Endothelial cell of umbilical vein (primary cell): ENCODE results near the gene SPTBN4. TPM values are rescaled to one million over a fixed set of nuclear protein-coding genes. Genes with fewer than 3 reads are reported as not detected.
"Not testable (repeated sequence)": the region's sequence is repeated elsewhere in the genome, so short reads cannot be mapped to it uniquely, and the experiment has no call there.

ENCODE experiments used
- BruUV-seq: library from RNA; stranded (reverse); fragments of 400-500 nt; replicated peaks from 2 replicates; lab custom pipeline; 2021; lab: Mats Ljungman, UMichigan
- CTCF ChIA-PET: fragments of 300-600, 350-600 bp; sonication (Branson Sonifier 250); formaldehyde crosslinking; loops from one replicate; lab custom pipeline; 2021; ENCODE audit warnings: antibody characterized with exemption, inconsistent platforms; lab: Charles Lee
- POLR2A ChIA-PET: fragments of 300-600, 350-600 bp; sonication (Branson Sonifier 250); formaldehyde crosslinking; loops from one replicate; lab custom pipeline; 2021; ENCODE audit warnings: antibody characterized with exemption, inconsistent platforms; lab: Charles Lee
- DNase-seq: peaks from one replicate; pipeline ENCODE4 v3.0.0-alpha.2; 2011; ENCODE audit warnings: low read depth, low spot score
- FAIRE-seq: peaks from 2 replicates; lab custom pipeline; 2011; peaks lifted over from hg19 to GRCh38; lab: Jason Lieb, UNC
- H2AFZ ChIP-seq: 2 replicates; pipeline ENCODE4 v1.6.0; 2012; ENCODE audit warnings: low read depth, low read length, control low read depth, inconsistent platforms
- H3K27ac ChIP-seq: 2 replicates; pipeline ENCODE4 v1.5.1; 2011; ENCODE audit warnings: low read depth, mild to moderate bottlenecking, control low read depth, low read length, moderate library complexity; ENCODE audit not compliant: insufficient read depth
- H3K27me3 ChIP-seq, 2 experiments: 2 replicates each; pipeline versions ENCODE4 v1.6.0 to v1.6.1; 2011; ENCODE audit warnings: low read length in 2 of 2, mixed read lengths in 1 of 2; ENCODE audit not compliant: control insufficient read depth in 2 of 2, insufficient read depth in 2 of 2
- H3K36me3 ChIP-seq, 2 experiments: 2 replicates in 1 of 2; 3 replicates in 1 of 2; pipeline ENCODE4 v1.5.1; 2011; ENCODE audit warnings: low read length in 2 of 2, mild to moderate bottlenecking in 1 of 2, moderate library complexity in 1 of 2; ENCODE audit not compliant: control insufficient read depth in 2 of 2, insufficient read depth in 2 of 2; ENCODE audit errors: extremely low read depth in 1 of 2
- H3K4me1 ChIP-seq: 3 replicates; pipeline ENCODE4 v1.5.1; 2011; ENCODE audit warnings: mild to moderate bottlenecking, low read length; ENCODE audit not compliant: control insufficient read depth, insufficient read depth; ENCODE audit errors: extremely low read depth
- H3K4me2 ChIP-seq: 2 replicates; pipeline ENCODE4 v1.6.1; 2011; ENCODE audit warnings: low read length, control low read depth, mixed read lengths; ENCODE audit not compliant: insufficient read depth
- H3K4me3 ChIP-seq, 3 experiments: fragments of 200-600 bp in 1 of 3; sonication (generic), shearing (Covaris generic) in 1 of 3; replicated peaks in 1 of 3; 2 replicates each; pipeline ENCODE4 v1.5.1; 2011 to 2016; ENCODE audit warnings: control low read depth in 3 of 3, low read length in 3 of 3, mild to moderate bottlenecking in 2 of 3, inconsistent platforms in 1 of 3, low read depth in 1 of 3, moderate library complexity in 1 of 3; ENCODE audit not compliant: insufficient read depth in 1 of 3
- H3K79me2 ChIP-seq: 2 replicates; pipeline ENCODE4 v1.6.0; 2012; ENCODE audit warnings: low read length, inconsistent platforms; ENCODE audit not compliant: control insufficient read depth, insufficient read depth
- H3K9ac ChIP-seq: replicated peaks from 2 replicates; pipeline ENCODE3; 2011; ENCODE audit warnings: low read length, control low read depth; ENCODE audit not compliant: insufficient read depth; ENCODE audit errors: extremely low read depth
- H3K9me1 ChIP-seq: replicated peaks from 3 replicates; pipeline ENCODE4 v1.6.0; 2011; ENCODE audit warnings: mild to moderate bottlenecking, low read length; ENCODE audit not compliant: control insufficient read depth, insufficient read depth; ENCODE audit errors: extremely low read depth
- H3K9me3 ChIP-seq: replicated peaks from 2 replicates; pipeline ENCODE4 v1.5.1; 2012; ENCODE audit warnings: low read length, inconsistent platforms; ENCODE audit not compliant: control insufficient read depth, insufficient read depth
- H4K20me1 ChIP-seq: replicated peaks from 2 replicates; pipeline ENCODE3; 2011; ENCODE audit warnings: mild to moderate bottlenecking, low read length; ENCODE audit not compliant: control insufficient read depth, insufficient read depth; ENCODE audit errors: extremely low read depth
- EZH2 ChIP-seq: IDR thresholded peaks from 2 replicates; pipeline ENCODE4 v1.6.1; 2012; ENCODE audit warnings: borderline replicate concordance, low read depth, mild to moderate bottlenecking, moderate library complexity, low read length, inconsistent platforms; ENCODE audit not compliant: severe bottlenecking
- FOS ChIP-seq: IDR thresholded peaks from 2 replicates; pipeline ENCODE4 v1.6.1; 2011; ENCODE audit warnings: mild to moderate bottlenecking, low read length, moderate library complexity, borderline replicate concordance; ENCODE audit not compliant: insufficient read depth
- GATA2 ChIP-seq: IDR thresholded peaks from 2 replicates; pipeline ENCODE4 v1.7.0; 2011; ENCODE audit warnings: low read depth, mild to moderate bottlenecking, moderate library complexity, mixed read lengths, low read length; ENCODE audit not compliant: insufficient read length, insufficient read depth
- JUN ChIP-seq: IDR thresholded peaks from 2 replicates; pipeline ENCODE4 v1.6.1; 2011; ENCODE audit warnings: borderline replicate concordance, low read depth; ENCODE audit not compliant: insufficient read length, insufficient read depth
- MAX ChIP-seq: IDR thresholded peaks from 2 replicates; pipeline ENCODE4 v1.6.1; 2011; ENCODE audit not compliant: insufficient read depth, insufficient read length
- MYC ChIP-seq: IDR thresholded peaks from one replicate; pipeline ENCODE4 v1.6.1; 2011; ENCODE audit warnings: mild to moderate bottlenecking, low read depth, low read length
- POLR2A ChIP-seq: IDR thresholded peaks from 2 replicates; pipeline ENCODE4 v1.6.1; 2012; ENCODE audit warnings: low read depth, mild to moderate bottlenecking, control low read depth, low read length
- POLR2AphosphoS5 ChIP-seq: IDR thresholded peaks from 2 replicates; pipeline ENCODE4 v1.6.1; 2012; ENCODE audit warnings: low read depth, mild to moderate bottlenecking, control low read depth, low read length, moderate library complexity; ENCODE audit not compliant: insufficient read depth
- dilution Hi-C: fragments of 300-500 bp; cut with MboI; formaldehyde crosslinking; loops from one replicate; pipeline ENCODE4 v1.15.0; 2019; ENCODE audit warnings: low sequenced_read_pairs; ENCODE audit not compliant: extremely low pct_ligation_motif_present
- intact Hi-C: fragments of 100-400 bp; cut with micrococcal nuclease; formaldehyde crosslinking; loops from one replicate; pipeline ENCODE4 v1.10.0; 2022
- polyA plus RNA-seq, 4 experiments: library from polyadenylated mRNA; depleted of rRNA in 3 of 4; stranded (reverse) in 3 of 4; unstranded in 1 of 4; fragments of >200 nt; gene quantifications; 2 replicates each; pipeline versions ENCODE4 v1.2.1 to v1.2.3, GENCODE V29; 2011 to 2012; ENCODE audit warnings: missing spikeins in 1 of 4
- total RNA-seq: library from RNA; stranded (reverse); gene quantifications from 2 replicates; pipeline ENCODE4 v1.2.3, GENCODE V29; 2021
- TF ChIP-seq, protein P1 (sequence below), 2 donors: IDR thresholded peaks; 1 replicate in 1 of 2; 2 replicates in 1 of 2; pipeline ENCODE4 v1.5.1; 2011; ENCODE audit warnings: low read length in 2 of 2, mild to moderate bottlenecking in 2 of 2, moderate library complexity in 2 of 2, control low read depth in 1 of 2, inconsistent platforms in 1 of 2, low read depth in 1 of 2; ENCODE audit not compliant: insufficient read depth in 1 of 2; ENCODE audit errors: extremely low read depth in 1 of 2

Gene SPTBN4
- total and polyA plus RNA-seq, 2 donors (not counting 3 experiments of a cell fraction or from before 2014, with no cell fraction given): 0.33 TPM; not detected in 1

- Histone ChIP-seq H3K9me1 (no peaks in the 10 kb centered on the region), H3K27ac (no peak overlapping the region), H3K4me1 (peaks cover 13% of the 10 kb centered on the region), H3K4me3 (no peak overlapping the region), H3K9me3 (no peaks in the 10 kb centered on the region), H3K4me2 (no peak overlapping the region), H4K20me1 (no peaks in the 10 kb centered on the region), H3K79me2 (no peaks in the 10 kb centered on the region), H3K36me3 (no peaks in the 10 kb centered on the region), H2AFZ (no peak overlapping the region), H3K27me3 (no peaks in the 10 kb centered on the region), H3K9ac (no peak overlapping the region)
- CTCF ChIA-PET: interaction anchor here (2.0 kb wide), 1 partner anchor 11 kb away, joined by 6 read pairs; no protein-coding TSS in a partner anchor
- no peak for DNase-seq
- FAIRE-seq: no peak
- TF ChIP-seq, protein P1, sequence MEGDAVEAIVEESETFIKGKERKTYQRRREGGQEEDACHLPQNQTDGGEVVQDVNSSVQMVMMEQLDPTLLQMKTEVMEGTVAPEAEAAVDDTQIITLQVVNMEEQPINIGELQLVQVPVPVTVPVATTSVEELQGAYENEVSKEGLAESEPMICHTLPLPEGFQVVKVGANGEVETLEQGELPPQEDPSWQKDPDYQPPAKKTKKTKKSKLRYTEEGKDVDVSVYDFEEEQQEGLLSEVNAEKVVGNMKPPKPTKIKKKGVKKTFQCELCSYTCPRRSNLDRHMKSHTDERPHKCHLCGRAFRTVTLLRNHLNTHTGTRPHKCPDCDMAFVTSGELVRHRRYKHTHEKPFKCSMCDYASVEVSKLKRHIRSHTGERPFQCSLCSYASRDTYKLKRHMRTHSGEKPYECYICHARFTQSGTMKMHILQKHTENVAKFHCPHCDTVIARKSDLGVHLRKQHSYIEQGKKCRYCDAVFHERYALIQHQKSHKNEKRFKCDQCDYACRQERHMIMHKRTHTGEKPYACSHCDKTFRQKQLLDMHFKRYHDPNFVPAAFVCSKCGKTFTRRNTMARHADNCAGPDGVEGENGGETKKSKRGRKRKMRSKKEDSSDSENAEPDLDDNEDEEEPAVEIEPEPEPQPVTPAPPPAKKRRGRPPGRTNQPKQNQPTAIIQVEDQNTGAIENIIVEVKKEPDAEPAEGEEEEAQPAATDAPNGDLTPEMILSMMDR (IDR thresholded peaks at IDR 0.05; ENCODE audit: extremely low read depth in 1 of 2, insufficient read depth in 1 of 2, low read depth in 1 of 2, low read length in 2 of 2): no peak
- no peak for TF ChIP-seq POLR2A
- no peak for TF ChIP-seq GATA2
- no peak for TF ChIP-seq EZH2
- TF ChIP-seq MAX: no peak
- no peak for TF ChIP-seq MYC
- no peak for TF ChIP-seq JUN
- no peak for TF ChIP-seq POLR2AphosphoS5
- no peak for TF ChIP-seq FOS
- intact Hi-C loops: no loop called here
- no TSS peak for BruUV-seq
- POLR2A ChIA-PET: no interaction called here
- dilution Hi-C loops: no loop called here
Observed at GRCh38 chr19:40431698-40432097, 35.1 kb upstream of the SPTBN4 start.

DNA sequence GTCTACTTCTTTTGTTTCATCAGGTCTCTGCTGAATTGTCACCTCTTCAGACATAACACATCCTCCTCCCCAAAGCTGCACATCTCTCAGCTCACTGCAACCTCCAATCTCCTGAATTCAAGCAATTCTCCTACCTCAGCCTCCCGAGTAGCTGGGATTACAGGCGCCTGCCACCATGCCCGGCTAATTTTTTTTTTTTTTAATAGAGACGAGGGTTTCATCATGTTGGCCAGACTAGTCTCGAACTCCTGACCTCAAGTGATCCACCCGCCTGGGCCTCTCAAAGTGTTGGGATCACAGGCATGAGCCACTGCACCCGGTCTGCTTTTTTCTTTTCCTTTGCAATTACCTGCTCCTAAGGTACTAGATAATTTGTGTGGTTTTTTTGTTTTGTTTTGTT lies 34.0 kb upstream of the SPTBN4 start:
- Histone ChIP-seq H3K9ac (peak overlapping the region; percentile 99), H3K4me1 (peaks cover 13% of the 10 kb centered on the region), H3K4me3 (peak overlapping the region in 1 of 3 experiments; percentile 76), H3K27ac (peak overlapping the region; percentile 97), H3K4me2 (peak overlapping the region; percentile 91)
- ChIA-PET CTCF (interaction anchor here (1.3 to 2.6 kb wide), 4 partner anchors 10 to 127 kb away, joined by 4 to 10 read pairs (median 9); no protein-coding TSS in a partner anchor), POLR2A (interaction anchor here (0.5 to 2.3 kb wide), 4 partner anchors 8 to 138 kb away, joined by 4 to 10 read pairs (median 7); no protein-coding TSS in a partner anchor)
- H3K9me3 ChIP-seq, H3K36me3 ChIP-seq, H3K9me1 ChIP-seq, BruUV-seq, H2AFZ ChIP-seq, DNase-seq, FAIRE-seq, H3K27me3 ChIP-seq, H4K20me1 ChIP-seq, H3K79me2 ChIP-seq, dilution Hi-C loops: not testable (repeated sequence)
- intact Hi-C loops: loop anchor here (1.0 kb wide), 2 partner anchors 7 to 11 kb away; partner anchors contain the start of gene SERTAD1
